GM12891 (cell line): Measurements from ENCODE around the gene CIB2.

Experiments
- POLR2A ChIP-seq: IDR thresholded peaks from 2 replicates; pipeline ENCODE4 v1.6.1; 2011; ENCODE audit warnings: low read depth, low read length, control low read depth
- POLR2AphosphoS5 ChIP-seq: IDR thresholded peaks from 2 replicates; pipeline ENCODE4 v1.6.1; 2011; ENCODE audit warnings: low read depth, low read length, control low read depth
- TAF1 ChIP-seq: IDR thresholded peaks from 2 replicates; pipeline ENCODE4 v1.6.1; 2011; ENCODE audit warnings: low read depth, low read length, control low read depth

GRCh38 chr15:78170848-78171773 lies 39.9 kb upstream of the CIB2 start:
- TF ChIP-seq POLR2A (no peak), POLR2AphosphoS5 (no peak), TAF1 (no peak)
